M059J (cell line): ENCODE data around the gene ZNF800. TPM values are rescaled to one million over a fixed set of nuclear protein-coding genes. Genes with fewer than 3 reads are reported as not detected.

ENCODE experiments used
- DNase-seq: peaks from one replicate; pipeline ENCODE4 v3.0.0-alpha.2; 2012; ENCODE audit warnings: low read depth
- total RNA-seq: library from RNA; depleted of rRNA; stranded (reverse); fragments of >200 nt; shearing (Covaris generic); gene quantifications from 2 replicates; pipeline ENCODE4 v1.2.3, GENCODE V29; 2014; rRNA removed

The ZNF800 gene
- total RNA-seq, 1 experiment from 2014 or later = 24.8 TPM

GRCh38 chr7:127348247-127348631 is 44.3 kb downstream of the ZNF800 start:
- no peak for DNase-seq

GRCh38 chr7:127347567-127348246 is 44.8 kb downstream of the ZNF800 start:
- no peak for DNase-seq

- no peak for DNase-seq
Measured at GRCh38 chr7:127346575-127347256, 45.8 kb downstream of the ZNF800 start.

GRCh38 chr7:127342596-127342995 is 49.9 kb downstream of the ZNF800 start:
- no peak for DNase-seq

GRCh38 chr7:127338122-127338521 is 54.4 kb downstream of the ZNF800 start:
- DNase-seq = no peak

GRCh38 chr7:127337581-127337980 is 54.9 kb downstream of the ZNF800 start:
- no peak for DNase-seq

GRCh38 chr7:127336458-127336857 is 56.0 kb downstream of the ZNF800 start:
- DNase-seq = no peak

GRCh38 chr7:127332880-127333279 is 59.6 kb downstream of the ZNF800 start:
- no peak for DNase-seq

GRCh38 chr7:127330070-127330469 is 62.4 kb downstream of the ZNF800 start:
- DNase-seq = no peak

GRCh38 chr7:127322832-127323493 is 69.5 kb downstream of the ZNF800 start:
- DNase-seq = no peak

- no peak for DNase-seq
Measured at GRCh38 chr7:127322351-127322750, 70.2 kb downstream of the ZNF800 start.

GRCh38 chr7:127320974-127321373 is 71.5 kb downstream of the ZNF800 start:
- no peak for DNase-seq

Other genes with a start within 250 kb of the ZNF800 start
- gene GRM8, start 139.8 kb downstream of the ZNF800 start, total RNA-seq = 0.27 TPM in 1 of 2 replicates, not detected in the other
- 12.0 and 19.6 TPM in 2 replicates for gene GCC1, start 192.9 kb upstream of the ZNF800 start, total RNA-seq
- gene ARF5, start 195.7 kb upstream of the ZNF800 start, total RNA-seq = 250 and 256 TPM in 2 replicates
- 1.8 and 2.9 TPM in 2 replicates for gene FSCN3, start 201.0 kb upstream of the ZNF800 start, total RNA-seq
- not detected in 2 replicates for gene PAX4, start 225.4 kb upstream of the ZNF800 start, total RNA-seq